SK-N-SH (cell line): Measurements from ENCODE around the gene PBRM1. TPM values are rescaled to one million over a fixed set of nuclear protein-coding genes. Genes with fewer than 3 reads are reported as not detected.

ENCODE experiments used
- CTCF ChIA-PET: fragments of 300-600, 350-600 bp; formaldehyde crosslinking; extraction: SDS; loops from one replicate; lab custom pipeline; 2021; lab: Yijun Ruan, JAX
- POLR2A ChIA-PET: fragments of 350-600 bp; sonication (Branson Sonifier 250); formaldehyde crosslinking; extraction: SDS; loops from one replicate; lab custom pipeline; 2020; ENCODE audit warnings: antibody characterized with exemption, inconsistent platforms; lab: Yijun Ruan, JAX
- DNase-seq: peaks from one replicate; pipeline ENCODE4 v3.0.0; 2012
- H2AFZ ChIP-seq: fragments of 200-600 bp; sonication (generic); 2 replicates; pipeline ENCODE4 v1.8.1; 2016; ENCODE audit warnings: antibody characterized with exemption, mild to moderate bottlenecking, low read depth
- H3F3A ChIP-seq: fragments of 200-600 bp; sonication (generic); replicated peaks from 2 replicates; pipeline ENCODE3; 2016; ENCODE audit warnings: antibody characterized with exemption, mild to moderate bottlenecking; ENCODE audit not compliant: insufficient read depth
- H3K27ac ChIP-seq, 2 experiments: fragments of 200-500 bp in 1 of 2; fragments of 200-600 bp in 1 of 2; sonication (Bioruptor generic) in 1 of 2; sonication (generic), shearing (Covaris generic) in 1 of 2; 2 replicates each; pipeline versions ENCODE4 v1.5.1 to v1.6.1; 2014 to 2016; ENCODE audit warnings: low read depth in 2 of 2, inconsistent platforms in 1 of 2, low read length in 1 of 2, mild to moderate bottlenecking in 1 of 2, mixed read lengths in 1 of 2
- H3K27me3 ChIP-seq: fragments of 200-600 bp; sonication (generic), shearing (Covaris generic); 2 replicates; pipeline ENCODE4 v1.6.1; 2016; ENCODE audit warnings: mixed run types; ENCODE audit not compliant: insufficient read depth
- H3K36me3 ChIP-seq, 2 experiments: fragments of 200-500 bp in 1 of 2; fragments of 200-600 bp in 1 of 2; sonication (Bioruptor generic) in 1 of 2; sonication (generic) in 1 of 2; replicated peaks in 1 of 2; 2 replicates each; pipeline versions ENCODE3 to v1.5.1; 2014 to 2016; ENCODE audit warnings: low read length in 1 of 2, mild to moderate bottlenecking in 1 of 2; ENCODE audit not compliant: insufficient read depth in 2 of 2, control insufficient read depth in 1 of 2
- H3K4me1 ChIP-seq, 2 experiments: fragments of 200-500 bp in 1 of 2; fragments of 200-600 bp in 1 of 2; sonication (Bioruptor generic) in 1 of 2; sonication (generic), shearing (Covaris generic) in 1 of 2; 2 replicates each; pipeline versions ENCODE4 v1.5.1 to v1.6.1; 2014 to 2016; ENCODE audit warnings: low read depth in 1 of 2, low read length in 1 of 2, mixed run types in 1 of 2; ENCODE audit not compliant: insufficient read depth in 2 of 2, control insufficient read depth in 1 of 2
- H3K4me2 ChIP-seq: fragments of 200-600 bp; sonication (generic), shearing (Covaris generic); 2 replicates; pipeline ENCODE4 v1.6.1; 2017; ENCODE audit warnings: mixed run types
- H3K4me3 ChIP-seq, 2 experiments: fragments of 200-500 bp in 1 of 2; fragments of 200-600 bp in 1 of 2; sonication (Bioruptor generic) in 1 of 2; sonication (generic), shearing (Covaris generic) in 1 of 2; 2 replicates each; pipeline versions ENCODE4 v1.5.1 to v1.8.1; 2014 to 2016; ENCODE audit warnings: low read depth in 2 of 2, inconsistent platforms in 1 of 2, low read length in 1 of 2, mild to moderate bottlenecking in 1 of 2, mixed read lengths in 1 of 2, moderate library complexity in 1 of 2
- H3K79me2 ChIP-seq: fragments of 200-600 bp; sonication (generic); 2 replicates; pipeline ENCODE4 v1.8.1; 2017; ENCODE audit warnings: mild to moderate bottlenecking; ENCODE audit not compliant: insufficient read depth
- H3K9ac ChIP-seq: fragments of 200-600 bp; sonication (generic); 2 replicates; pipeline ENCODE4 v1.6.1; 2017; ENCODE audit warnings: mixed run types
- H3K9me2 ChIP-seq: fragments of 200-600 bp; sonication (generic); 2 replicates; pipeline ENCODE4 v1.6.1; 2017; ENCODE audit warnings: mixed run types
- H3K9me3 ChIP-seq: fragments of 200-600 bp; sonication (generic); 2 replicates; pipeline ENCODE4 v1.6.1; 2017; ENCODE audit warnings: mixed run types, mild to moderate bottlenecking, moderate library complexity
- H4K20me1 ChIP-seq: fragments of 200-600 bp; sonication (generic); 2 replicates; pipeline ENCODE4 v1.6.1; 2017; ENCODE audit warnings: mild to moderate bottlenecking, mixed run types; ENCODE audit not compliant: insufficient read depth
- ELF1 ChIP-seq: IDR thresholded peaks from 2 replicates; pipeline ENCODE4 v1.4.0; 2012
- GATA2 ChIP-seq: sonication (generic); formaldehyde crosslinking; IDR thresholded peaks from 2 replicates; pipeline ENCODE4 v1.5.0; 2020; ENCODE audit warnings: mild to moderate bottlenecking, missing genetic modification reagents
- JUND ChIP-seq: IDR thresholded peaks from 2 replicates; pipeline ENCODE4 v1.4.0; 2012
- MXI1 ChIP-seq: IDR thresholded peaks from 2 replicates; pipeline ENCODE4 v1.6.1; 2012; ENCODE audit warnings: mild to moderate bottlenecking, low read depth, low read length, improper control_type of control experiment
- NFIC ChIP-seq: IDR thresholded peaks from 2 replicates; pipeline ENCODE4 v1.4.0; 2012; ENCODE audit warnings: borderline replicate concordance
- RFX5 ChIP-seq: IDR thresholded peaks from 2 replicates; pipeline ENCODE4 v1.6.1; 2012; ENCODE audit warnings: mild to moderate bottlenecking, improper control_type of control experiment, low read length
- SIN3A ChIP-seq: IDR thresholded peaks from 2 replicates; pipeline ENCODE4 v1.6.1; 2012; ENCODE audit warnings: low read depth, mild to moderate bottlenecking, low read length, moderate library complexity, borderline replicate concordance
- SMC3 ChIP-seq: IDR thresholded peaks from 2 replicates; pipeline ENCODE4 v1.6.1; 2012; ENCODE audit warnings: low read depth, low read length, improper control_type of control experiment
- TCF12 ChIP-seq: IDR thresholded peaks from 2 replicates; pipeline ENCODE4 v1.4.0; 2012
- YY1 ChIP-seq: IDR thresholded peaks from 2 replicates; pipeline ENCODE4 v1.4.0; 2012; ENCODE audit warnings: low read depth, mild to moderate bottlenecking
- whole genome bisulfite sequencing: methylation state at CpG from one replicate; pipeline ENCODE4 v1.1.6; 2017; ENCODE audit warnings: low lambda C conversion rate; 5-methylcytosine and 5-hydroxymethylcytosine counted together
- polyA plus RNA-seq, 3 experiments: library from polyadenylated mRNA; depleted of rRNA; stranded (reverse); fragments of >200 nt; gene quantifications; 2 replicates each; pipeline ENCODE4 v1.2.3, GENCODE V29; 2012
- TF ChIP-seq, protein P1 (sequence below): fragments of 200-600 bp; sonication (generic); IDR thresholded peaks from 2 replicates; pipeline ENCODE4 v1.6.1; 2017; ENCODE audit warnings: antibody characterized with exemption, mild to moderate bottlenecking, moderate library complexity
- TF ChIP-seq, protein P2 (sequence below): IDR thresholded peaks from 2 replicates; pipeline ENCODE4 v1.6.1; 2012; ENCODE audit warnings: mild to moderate bottlenecking, low read depth, low read length, moderate library complexity

Gene PBRM1
- polyA plus RNA-seq, 1 of the 3 experiments (the other 2 are of a cell fraction) = 14.3 TPM

DNA sequence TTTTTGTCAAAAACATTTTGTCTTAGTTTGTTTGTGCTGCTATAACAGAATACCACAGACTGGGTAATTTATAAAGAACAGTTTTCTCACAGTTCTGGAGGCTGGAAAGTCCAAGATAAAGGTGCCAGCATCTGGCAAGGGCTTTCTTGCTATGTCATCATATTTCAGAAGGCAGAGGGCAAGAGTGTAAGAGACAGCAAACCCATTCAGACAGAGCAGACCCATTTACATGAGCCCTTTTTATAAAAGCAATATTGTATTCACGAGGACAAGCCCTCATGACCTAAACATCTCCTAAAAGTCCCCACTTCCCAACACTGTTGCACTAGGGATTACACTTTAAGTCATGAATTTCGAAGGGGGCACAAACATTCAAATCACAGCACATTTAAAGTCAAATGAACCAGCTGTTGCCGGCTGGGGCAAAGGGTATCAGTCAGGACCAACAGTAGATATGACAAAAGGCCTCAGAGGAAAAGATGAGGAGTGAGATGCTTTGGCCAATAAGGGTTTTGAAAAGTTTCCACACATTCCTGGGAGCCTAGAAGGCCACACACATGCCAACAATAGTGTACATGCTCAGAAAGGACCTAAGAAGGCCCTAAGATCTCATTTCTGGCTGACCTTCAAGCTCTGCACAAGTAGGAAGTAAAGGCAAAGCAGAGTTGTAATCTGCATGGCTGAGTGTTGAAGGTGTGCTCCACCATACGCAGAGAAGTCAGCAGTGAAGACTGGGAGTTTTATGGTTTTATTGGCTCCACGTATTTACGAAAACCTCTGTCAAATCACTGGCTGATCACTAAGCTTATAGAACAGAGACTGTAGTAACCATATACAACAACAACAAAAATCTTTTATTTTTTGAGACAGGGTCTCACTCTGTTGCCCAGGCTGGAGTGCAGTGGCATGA, 111.4 kb downstream of the PBRM1 start:
- no peaks in the 10 kb centered on the region for H4K20me1 ChIP-seq
- H3F3A ChIP-seq = peaks cover 9% of the 10 kb centered on the region
- TF ChIP-seq NFIC = no peak
- TF ChIP-seq JUND = no peak
- no peak for TF ChIP-seq RFX5
- no peak for TF ChIP-seq SMC3
- TF ChIP-seq, protein P1, sequence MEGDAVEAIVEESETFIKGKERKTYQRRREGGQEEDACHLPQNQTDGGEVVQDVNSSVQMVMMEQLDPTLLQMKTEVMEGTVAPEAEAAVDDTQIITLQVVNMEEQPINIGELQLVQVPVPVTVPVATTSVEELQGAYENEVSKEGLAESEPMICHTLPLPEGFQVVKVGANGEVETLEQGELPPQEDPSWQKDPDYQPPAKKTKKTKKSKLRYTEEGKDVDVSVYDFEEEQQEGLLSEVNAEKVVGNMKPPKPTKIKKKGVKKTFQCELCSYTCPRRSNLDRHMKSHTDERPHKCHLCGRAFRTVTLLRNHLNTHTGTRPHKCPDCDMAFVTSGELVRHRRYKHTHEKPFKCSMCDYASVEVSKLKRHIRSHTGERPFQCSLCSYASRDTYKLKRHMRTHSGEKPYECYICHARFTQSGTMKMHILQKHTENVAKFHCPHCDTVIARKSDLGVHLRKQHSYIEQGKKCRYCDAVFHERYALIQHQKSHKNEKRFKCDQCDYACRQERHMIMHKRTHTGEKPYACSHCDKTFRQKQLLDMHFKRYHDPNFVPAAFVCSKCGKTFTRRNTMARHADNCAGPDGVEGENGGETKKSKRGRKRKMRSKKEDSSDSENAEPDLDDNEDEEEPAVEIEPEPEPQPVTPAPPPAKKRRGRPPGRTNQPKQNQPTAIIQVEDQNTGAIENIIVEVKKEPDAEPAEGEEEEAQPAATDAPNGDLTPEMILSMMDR = no peak
- no peak for TF ChIP-seq MXI1
- no peak for TF ChIP-seq ELF1
- TF ChIP-seq SIN3A = no peak
- no peak for TF ChIP-seq YY1
- TF ChIP-seq, protein P2, sequence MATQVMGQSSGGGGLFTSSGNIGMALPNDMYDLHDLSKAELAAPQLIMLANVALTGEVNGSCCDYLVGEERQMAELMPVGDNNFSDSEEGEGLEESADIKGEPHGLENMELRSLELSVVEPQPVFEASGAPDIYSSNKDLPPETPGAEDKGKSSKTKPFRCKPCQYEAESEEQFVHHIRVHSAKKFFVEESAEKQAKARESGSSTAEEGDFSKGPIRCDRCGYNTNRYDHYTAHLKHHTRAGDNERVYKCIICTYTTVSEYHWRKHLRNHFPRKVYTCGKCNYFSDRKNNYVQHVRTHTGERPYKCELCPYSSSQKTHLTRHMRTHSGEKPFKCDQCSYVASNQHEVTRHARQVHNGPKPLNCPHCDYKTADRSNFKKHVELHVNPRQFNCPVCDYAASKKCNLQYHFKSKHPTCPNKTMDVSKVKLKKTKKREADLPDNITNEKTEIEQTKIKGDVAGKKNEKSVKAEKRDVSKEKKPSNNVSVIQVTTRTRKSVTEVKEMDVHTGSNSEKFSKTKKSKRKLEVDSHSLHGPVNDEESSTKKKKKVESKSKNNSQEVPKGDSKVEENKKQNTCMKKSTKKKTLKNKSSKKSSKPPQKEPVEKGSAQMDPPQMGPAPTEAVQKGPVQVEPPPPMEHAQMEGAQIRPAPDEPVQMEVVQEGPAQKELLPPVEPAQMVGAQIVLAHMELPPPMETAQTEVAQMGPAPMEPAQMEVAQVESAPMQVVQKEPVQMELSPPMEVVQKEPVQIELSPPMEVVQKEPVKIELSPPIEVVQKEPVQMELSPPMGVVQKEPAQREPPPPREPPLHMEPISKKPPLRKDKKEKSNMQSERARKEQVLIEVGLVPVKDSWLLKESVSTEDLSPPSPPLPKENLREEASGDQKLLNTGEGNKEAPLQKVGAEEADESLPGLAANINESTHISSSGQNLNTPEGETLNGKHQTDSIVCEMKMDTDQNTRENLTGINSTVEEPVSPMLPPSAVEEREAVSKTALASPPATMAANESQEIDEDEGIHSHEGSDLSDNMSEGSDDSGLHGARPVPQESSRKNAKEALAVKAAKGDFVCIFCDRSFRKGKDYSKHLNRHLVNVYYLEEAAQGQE = no peak
- no peak for TF ChIP-seq GATA2 (CRISPR knock-in tag)
- TF ChIP-seq TCF12 = no peak
- TF ChIP-seq, all 33 proteins: peak for 0
- H3K4me2 ChIP-seq = no peak overlapping the region
- no peaks in the 10 kb centered on the region for H3K9me3 ChIP-seq
- H3K36me3 ChIP-seq = peaks cover 35 to 67% of the 10 kb centered on the region in 2 experiments
- no peak overlapping the region for H3K4me3 ChIP-seq
- no peak overlapping the region for H3K27ac ChIP-seq
- H3K9ac ChIP-seq = no peak overlapping the region
- no peak overlapping the region for H2AFZ ChIP-seq
- ChIA-PET CTCF (interaction anchor here (0.5 kb wide), 1 partner anchor 60 kb away, joined by 3 read pairs; no protein-coding TSS in a partner anchor), POLR2A (no interaction called here)
- 97% methylated on average over 6 of the region's 6 CpGs for WGBS
- H3K9me2 ChIP-seq = no peaks in the 10 kb centered on the region
- DNase-seq = no peak
- no peaks in the 10 kb centered on the region for H3K4me1 ChIP-seq
- H3K27me3 ChIP-seq = no peaks in the 10 kb centered on the region
- no peaks in the 10 kb centered on the region for H3K79me2 ChIP-seq
